Right kidney (tissue), 1 donor: ENCODE measurements around the gene GPR55.

Experiments used
- DNase-seq: peaks from one replicate; pipeline ENCODE4 v3.0.0-alpha.2; 2016

GPR55 gene

GRCh38 chr2:230866756-230867523, 58.1 kb downstream of the GPR55 start:
- no peak for DNase-seq

- DNase-seq = peak; percentile 71
These were observed 59.0 kb downstream of the GPR55 start for GRCh38 chr2:230865766-230866755.

DNA sequence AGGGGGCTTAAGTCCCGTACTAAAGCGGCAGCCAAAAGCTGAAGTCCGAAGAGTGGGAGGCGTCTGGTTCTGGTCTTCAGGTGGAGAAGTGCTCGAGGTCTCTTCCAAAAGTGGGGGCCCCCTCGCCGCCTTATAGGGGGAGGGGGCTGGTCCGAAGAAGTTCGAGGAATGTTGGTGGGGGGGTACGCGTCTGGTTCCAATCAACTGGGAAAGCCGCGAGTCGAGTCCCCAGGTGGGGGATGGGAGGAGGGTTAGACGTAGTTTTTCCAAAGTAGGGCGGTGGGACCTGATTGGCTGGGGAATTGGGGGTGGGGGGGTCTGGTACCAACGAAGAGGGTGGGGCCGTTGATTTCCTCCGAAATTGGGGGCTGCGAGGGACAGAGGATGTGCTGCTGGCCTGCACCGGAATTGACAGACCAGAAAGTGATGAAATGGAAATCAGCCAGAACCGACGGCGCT, 59.7 kb downstream of the GPR55 start:
- DNase-seq = no peak

GRCh38 chr2:230864605-230865306, 60.3 kb downstream of the GPR55 start, which contains the start of gene ITM2C:
Gene ITM2C (plus strand): TSS chr2:230864942. CDS start chr2:230865026, 84 bp downstream.
- peak; percentile 83 for DNase-seq

- no peak for DNase-seq
These were observed 60.9 kb downstream of the GPR55 start for GRCh38 chr2:230864122-230864604.

- no peak for DNase-seq
These were observed 61.5 kb downstream of the GPR55 start for GRCh38 chr2:230863442-230864121.

GRCh38 chr2:230863031-230863430, 62.0 kb downstream of the GPR55 start:
- DNase-seq = no peak

GRCh38 chr2:230862292-230862691, 62.8 kb downstream of the GPR55 start:
- no peak for DNase-seq

GRCh38 chr2:230861552-230862255, 63.3 kb downstream of the GPR55 start:
- peak; percentile 47 for DNase-seq
